Hepatocyte (in vitro differentiated cells): ENCODE measurements around the gene SLC25A25. TPM values are rescaled to one million over a fixed set of nuclear protein-coding genes. Genes with fewer than 3 reads are reported as not detected.
A peak's percentile ranks its signal among the peaks of the same experiment; 100 is the strongest.

Experiments
- DNase-seq: peaks from one replicate; pipeline ENCODE4 v3.0.0-alpha.2; 2016; ENCODE audit warnings: low spot score
- H2AFZ ChIP-seq: fragments of 200-600 bp; sonication (generic); 2 replicates; pipeline ENCODE4 v1.6.0; 2016; ENCODE audit warnings: antibody characterized with exemption, mild to moderate bottlenecking
- H3K27ac ChIP-seq: fragments of 200-600 bp; sonication (generic); 2 replicates; pipeline ENCODE4 v1.5.1; 2016; ENCODE audit warnings: mild to moderate bottlenecking
- H3K27me3 ChIP-seq: fragments of 200-600 bp; sonication (generic); 2 replicates; pipeline ENCODE4 v1.6.1; 2016
- H3K36me3 ChIP-seq: fragments of 200-600 bp; sonication (generic); replicated peaks from 2 replicates; pipeline ENCODE4 v1.5.1; 2016; ENCODE audit warnings: low read depth; ENCODE audit not compliant: insufficient read depth
- H3K4me1 ChIP-seq: fragments of 200-600 bp; sonication (generic); 2 replicates; pipeline ENCODE4 v1.5.1; 2016; ENCODE audit warnings: mild to moderate bottlenecking, moderate library complexity; ENCODE audit not compliant: insufficient read depth
- H3K4me2 ChIP-seq: fragments of 200-600 bp; sonication (generic); 2 replicates; pipeline ENCODE4 v1.6.0; 2016
- H3K4me3 ChIP-seq: fragments of 200-600 bp; sonication (generic); 2 replicates; pipeline ENCODE4 v1.5.1; 2016; ENCODE audit warnings: mild to moderate bottlenecking
- H3K79me2 ChIP-seq: fragments of 200-600 bp; sonication (generic); 2 replicates; pipeline ENCODE4 v1.6.0; 2017; ENCODE audit warnings: mild to moderate bottlenecking
- H3K9me2 ChIP-seq: fragments of 200-600 bp; sonication (generic); replicated peaks from 2 replicates; pipeline ENCODE4 v1.6.0; 2017; ENCODE audit warnings: mild to moderate bottlenecking; ENCODE audit not compliant: insufficient read depth
- H3K9me3 ChIP-seq: fragments of 200-600 bp; sonication (generic); 2 replicates; pipeline ENCODE4 v1.5.1; 2016; ENCODE audit warnings: low read depth, mild to moderate bottlenecking
- H4K20me1 ChIP-seq: fragments of 200-600 bp; sonication (generic); 2 replicates; pipeline ENCODE4 v1.6.0; 2016; ENCODE audit warnings: mild to moderate bottlenecking; ENCODE audit not compliant: insufficient read depth, poor library complexity, severe bottlenecking
- CTCF ChIP-seq: fragments of 200-600 bp; sonication (generic); IDR thresholded peaks from 2 replicates; pipeline ENCODE4 v1.5.1; 2016; ENCODE audit warnings: antibody characterized with exemption, mild to moderate bottlenecking; ENCODE audit not compliant: poor library complexity
- EZH2 ChIP-seq: fragments of 200-600 bp; sonication (generic); IDR thresholded peaks from 2 replicates; pipeline ENCODE4 v1.6.1; 2016; ENCODE audit warnings: antibody characterized with exemption, mild to moderate bottlenecking, borderline replicate concordance
- EZH2phosphoT487 ChIP-seq: fragments of 200-600 bp; sonication (generic); IDR thresholded peaks from one replicate; pipeline ENCODE4 v1.6.1; 2018; ENCODE audit warnings: antibody characterized with exemption, mild to moderate bottlenecking, low read depth, moderate library complexity; ENCODE audit not compliant: unreplicated experiment, severe bottlenecking
- WGBS: methylation state at CpG from one replicate; pipeline ENCODE4 v1.1.6; 2016; ENCODE audit warnings: low lambda C conversion rate; ENCODE audit errors: missing lambda C conversion rate; 5-methylcytosine and 5-hydroxymethylcytosine counted together
- polyA plus RNA-seq: library from polyadenylated mRNA; unstranded; fragments of >200 nt; fragmentation: Nextera tagmentation; extraction: Ambion mirVana; gene quantifications from 2 replicates; pipeline ENCODE4 v1.2.1, GENCODE V29; 2016
- total RNA-seq: library from RNA; depleted of rRNA; stranded (reverse); fragments of >200 nt; gene quantifications from 2 replicates; pipeline ENCODE4 v1.2.3, GENCODE V29; 2014

The SLC25A25 gene
- total and polyA plus RNA-seq, 2 experiments from 2014 or later, result 51.0 to 62.3 TPM

DNA sequence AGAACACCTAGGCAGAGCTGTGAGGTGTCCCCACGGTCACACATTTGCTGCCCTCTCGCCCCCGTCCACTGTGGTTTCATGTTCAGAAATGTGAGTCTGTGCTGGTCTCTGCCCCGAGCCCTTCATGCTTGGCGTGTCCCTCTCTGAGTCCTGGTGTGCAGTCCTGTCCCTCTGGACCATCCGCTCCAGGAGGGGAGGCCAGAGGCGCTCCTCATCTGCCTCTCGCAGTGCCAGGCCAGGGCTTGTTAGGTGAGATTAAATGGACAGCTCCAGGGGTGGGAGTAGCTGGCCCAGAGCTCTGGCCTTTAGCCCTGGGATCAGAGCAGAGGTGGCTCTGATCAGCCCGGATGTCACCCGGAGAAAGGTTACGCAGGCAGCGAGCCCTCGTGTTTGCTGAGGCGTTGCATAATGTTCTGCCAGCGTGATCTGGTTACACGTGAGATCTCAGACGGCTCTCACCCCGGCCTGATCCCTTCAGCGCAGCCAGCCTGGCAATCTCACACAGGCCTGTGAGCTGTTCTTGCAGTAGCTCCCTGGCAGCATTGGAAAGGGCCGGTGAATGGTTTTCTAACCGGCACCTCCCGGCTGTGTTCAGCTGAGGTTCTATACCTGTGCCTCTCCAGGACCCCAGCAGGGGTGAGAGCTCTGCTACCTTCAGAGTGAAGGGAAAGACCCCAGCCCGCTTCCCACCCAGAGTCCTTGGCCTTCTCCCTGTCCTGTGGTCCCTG lies 35.0 kb downstream of the SLC25A25 start:
- Histone ChIP-seq H3K27ac (peak overlapping the region; percentile 82), H3K79me2 (peaks cover 48% of the 10 kb centered on the region), H4K20me1 (no peaks in the 10 kb centered on the region), H3K4me3 (no peak overlapping the region), H3K4me1 (peaks cover 39% of the 10 kb centered on the region), H2AFZ (no peak overlapping the region), H3K27me3 (no peaks in the 10 kb centered on the region), H3K36me3 (no peaks in the 10 kb centered on the region), H3K4me2 (no peak overlapping the region), H3K9me2 (no peaks in the 10 kb centered on the region), H3K9me3 (no peaks in the 10 kb centered on the region)
- 92% methylated on average over 23 of the region's 23 CpGs for WGBS
- peak; percentile 56 for DNase-seq
- TF ChIP-seq EZH2, result no peak
- no peak for TF ChIP-seq EZH2phosphoT487
- TF ChIP-seq CTCF, result no peak

DNA sequence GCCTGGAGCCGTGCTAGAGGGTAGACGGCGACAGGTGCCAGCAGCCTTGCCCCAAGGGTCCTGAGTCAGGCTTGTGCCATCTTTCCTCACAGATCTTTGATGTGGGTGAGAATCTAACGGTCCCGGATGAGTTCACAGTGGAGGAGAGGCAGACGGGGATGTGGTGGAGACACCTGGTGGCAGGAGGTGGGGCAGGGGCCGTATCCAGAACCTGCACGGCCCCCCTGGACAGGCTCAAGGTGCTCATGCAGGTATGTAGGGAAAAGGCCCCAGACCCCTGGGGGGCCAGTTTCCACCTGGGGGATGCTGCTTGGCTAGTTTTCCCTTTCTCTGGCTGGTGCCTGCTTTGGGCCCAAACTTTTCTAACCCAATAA lies 35.5 kb downstream of the SLC25A25 start:
- 90% methylated on average over 8 of the region's 8 CpGs for WGBS
- peaks cover 39% of the 10 kb centered on the region for H3K4me1 ChIP-seq
- DNase-seq, result peak; percentile 54

DNA sequence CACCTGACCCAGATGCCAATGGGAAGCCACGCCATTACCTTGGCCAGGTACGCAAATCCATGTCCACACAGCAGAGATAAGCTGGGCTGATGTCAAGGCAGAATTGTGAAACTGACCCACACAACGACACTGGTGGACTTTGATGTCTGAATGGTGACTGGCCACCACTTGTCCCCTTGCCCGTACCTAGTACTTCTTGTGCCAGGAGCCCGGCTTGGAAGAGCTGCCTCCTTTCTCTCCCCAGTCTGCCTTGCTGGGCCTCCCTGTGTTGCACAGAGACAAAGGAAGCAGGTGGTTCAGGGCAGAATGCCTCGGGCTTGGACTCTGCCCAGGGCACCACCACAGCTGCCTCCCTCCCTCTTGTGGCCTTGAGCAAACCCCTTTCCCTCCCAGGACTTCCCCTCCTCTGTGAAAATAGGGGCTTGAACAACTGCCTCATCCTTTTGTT lies 36.2 kb downstream of the SLC25A25 start:
- peak; percentile 75 for DNase-seq
- Histone ChIP-seq H3K4me1 (peaks cover 36% of the 10 kb centered on the region), H3K79me2 (peaks cover 52% of the 10 kb centered on the region), H4K20me1 (no peaks in the 10 kb centered on the region), H3K4me2 (peak overlapping the region; percentile 56), H3K27me3 (no peaks in the 10 kb centered on the region), H2AFZ (no peak overlapping the region), H3K36me3 (no peaks in the 10 kb centered on the region), H3K9me3 (no peaks in the 10 kb centered on the region), H3K4me3 (no peak overlapping the region), H3K27ac (peak overlapping the region; percentile 82), H3K9me2 (no peaks in the 10 kb centered on the region)
- TF ChIP-seq EZH2phosphoT487 (no peak), CTCF (no peak), EZH2 (no peak)
- 75% methylated on average over 6 of the region's 6 CpGs for WGBS

More for the DNA sequence above, 35.5 kb downstream of the SLC25A25 start:
- Histone ChIP-seq H4K20me1 (no peaks in the 10 kb centered on the region), H3K36me3 (no peaks in the 10 kb centered on the region), H2AFZ (no peak overlapping the region), H3K9me3 (no peaks in the 10 kb centered on the region), H3K27ac (peak overlapping the region; percentile 82), H3K79me2 (peaks cover 51% of the 10 kb centered on the region), H3K4me3 (no peak overlapping the region), H3K4me2 (peak overlapping the region; percentile 56), H3K9me2 (no peaks in the 10 kb centered on the region), H3K27me3 (no peaks in the 10 kb centered on the region)
- TF ChIP-seq CTCF (peak; percentile 33), EZH2phosphoT487 (no peak), EZH2 (no peak)
